GM12801 (cell line): ENCODE data around the gene PLEKHD1.

ENCODE experiments used
- TF ChIP-seq, protein P1 (sequence below): IDR thresholded peaks from one replicate; pipeline ENCODE4 v1.5.1; 2011; ENCODE audit warnings: control low read depth; ENCODE audit not compliant: insufficient read length; ENCODE audit errors: extremely low read depth

The PLEKHD1 gene

DNA sequence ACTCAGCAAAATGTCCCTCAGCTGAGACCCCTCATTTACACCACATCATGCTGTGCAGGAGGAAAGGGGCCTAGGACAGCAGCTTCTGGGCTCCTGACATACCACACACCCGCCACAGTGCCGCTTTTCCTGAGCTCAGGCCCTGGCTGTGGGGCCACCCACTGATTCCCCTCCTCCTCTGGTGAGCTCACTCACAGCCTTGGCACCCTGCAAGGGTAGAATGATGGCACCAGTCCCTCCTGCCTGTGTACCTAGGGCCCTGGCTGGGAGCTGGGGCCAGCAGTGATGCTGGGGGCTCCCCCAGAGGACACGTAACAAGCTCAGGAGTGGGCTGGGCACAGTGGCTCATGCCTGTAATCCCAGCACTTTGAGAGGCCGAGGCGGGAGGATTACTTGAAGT is 44.4 kb downstream of the PLEKHD1 start:
- TF ChIP-seq, protein P1, sequence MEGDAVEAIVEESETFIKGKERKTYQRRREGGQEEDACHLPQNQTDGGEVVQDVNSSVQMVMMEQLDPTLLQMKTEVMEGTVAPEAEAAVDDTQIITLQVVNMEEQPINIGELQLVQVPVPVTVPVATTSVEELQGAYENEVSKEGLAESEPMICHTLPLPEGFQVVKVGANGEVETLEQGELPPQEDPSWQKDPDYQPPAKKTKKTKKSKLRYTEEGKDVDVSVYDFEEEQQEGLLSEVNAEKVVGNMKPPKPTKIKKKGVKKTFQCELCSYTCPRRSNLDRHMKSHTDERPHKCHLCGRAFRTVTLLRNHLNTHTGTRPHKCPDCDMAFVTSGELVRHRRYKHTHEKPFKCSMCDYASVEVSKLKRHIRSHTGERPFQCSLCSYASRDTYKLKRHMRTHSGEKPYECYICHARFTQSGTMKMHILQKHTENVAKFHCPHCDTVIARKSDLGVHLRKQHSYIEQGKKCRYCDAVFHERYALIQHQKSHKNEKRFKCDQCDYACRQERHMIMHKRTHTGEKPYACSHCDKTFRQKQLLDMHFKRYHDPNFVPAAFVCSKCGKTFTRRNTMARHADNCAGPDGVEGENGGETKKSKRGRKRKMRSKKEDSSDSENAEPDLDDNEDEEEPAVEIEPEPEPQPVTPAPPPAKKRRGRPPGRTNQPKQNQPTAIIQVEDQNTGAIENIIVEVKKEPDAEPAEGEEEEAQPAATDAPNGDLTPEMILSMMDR = no peak

DNA sequence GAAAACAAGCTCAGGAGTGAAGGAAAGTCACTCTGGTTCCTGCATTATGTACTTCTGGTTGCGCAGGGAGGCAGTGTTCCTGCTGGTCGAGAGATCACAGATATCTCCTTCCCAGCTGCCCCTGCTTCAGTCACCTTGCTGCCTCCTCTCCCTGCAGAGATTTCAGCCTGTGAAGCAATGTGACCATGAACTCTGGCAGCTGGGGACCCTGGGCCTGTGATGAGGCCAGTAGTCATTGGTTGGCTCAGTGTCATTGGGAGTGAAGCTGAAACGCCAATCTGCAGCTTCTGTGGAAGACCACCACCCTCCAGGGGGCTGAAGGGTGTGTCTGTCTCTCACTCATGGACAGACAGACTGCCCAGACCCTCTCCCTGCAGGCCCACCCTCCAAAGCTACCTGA is 45.0 kb downstream of the PLEKHD1 start:
- TF ChIP-seq, protein P1 = no peak

DNA sequence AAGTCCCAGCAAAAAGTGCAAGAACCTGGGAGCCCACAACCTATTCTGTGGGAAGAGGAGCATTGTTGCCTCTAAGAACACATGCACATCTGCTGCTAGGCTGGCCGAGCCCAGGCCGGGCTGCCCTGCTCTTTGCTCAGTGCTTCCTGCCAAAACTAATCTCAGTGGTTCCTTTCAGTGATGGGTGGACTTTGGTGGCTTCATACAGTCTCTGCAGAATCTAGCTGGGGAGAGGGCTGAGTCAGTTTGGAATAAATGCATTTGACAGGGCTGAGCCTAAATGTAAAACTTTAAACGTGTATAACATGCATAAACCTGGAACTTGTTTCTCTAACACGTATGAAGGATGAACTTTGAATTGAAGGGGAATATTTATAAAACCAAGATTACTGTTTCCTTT is 45.6 kb downstream of the PLEKHD1 start:
- TF ChIP-seq, protein P1 = no peak

DNA sequence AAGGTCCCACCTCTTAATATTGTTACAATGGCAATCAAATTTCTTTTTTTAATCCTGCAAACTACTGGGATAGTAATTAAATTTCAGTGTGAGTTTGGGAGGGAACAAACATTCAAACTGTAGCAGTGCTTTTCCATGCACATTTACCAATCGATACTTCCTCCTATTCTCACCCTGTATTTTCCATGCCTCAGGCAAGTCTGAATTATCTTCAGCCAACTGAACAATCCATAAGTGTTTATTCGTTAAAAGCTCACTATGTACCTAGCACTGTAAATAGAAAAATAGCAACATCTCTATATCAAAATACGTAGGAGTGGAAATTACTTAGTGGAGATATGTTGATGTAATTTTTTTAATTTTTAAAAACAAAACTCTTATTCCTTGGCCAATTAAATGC is 46.6 kb downstream of the PLEKHD1 start:
- TF ChIP-seq, protein P1 = no peak

DNA sequence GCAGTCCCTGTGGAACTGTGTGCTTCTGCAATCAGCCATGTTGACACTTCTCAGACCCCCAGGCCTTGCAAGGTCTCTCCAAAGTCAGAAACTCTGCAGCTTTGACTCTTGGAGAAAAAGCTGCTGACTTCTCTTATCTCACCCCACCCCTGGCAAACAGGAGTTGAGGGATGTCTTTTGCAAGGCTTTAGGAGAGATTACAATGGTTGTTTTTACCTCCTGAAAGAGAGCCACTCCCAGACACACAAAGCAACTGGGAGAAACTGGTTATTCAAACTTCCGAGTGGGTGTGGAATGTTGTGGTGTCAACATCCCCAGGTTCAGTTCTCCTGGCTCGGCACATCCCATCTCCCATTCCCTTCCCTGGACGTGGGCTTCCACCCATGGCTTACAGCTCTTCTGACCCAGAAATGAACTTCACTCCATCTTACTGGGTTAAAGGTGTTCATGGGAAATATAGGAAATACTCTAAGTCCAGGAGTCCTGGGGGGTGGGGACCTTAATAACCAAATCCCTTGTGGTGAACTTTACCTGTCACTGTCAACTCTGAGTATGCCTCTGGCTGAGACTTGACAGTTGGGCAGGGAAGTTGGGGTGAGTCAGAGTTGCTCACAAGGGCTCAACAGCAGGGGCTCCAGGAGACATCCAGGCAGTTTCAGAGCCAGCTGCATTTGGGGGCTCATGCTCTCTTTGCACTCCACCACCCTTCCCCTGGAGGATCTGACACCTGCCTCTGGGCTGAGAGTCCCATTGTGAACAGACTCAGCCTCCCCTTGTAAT is 48.2 kb downstream of the PLEKHD1 start:
- TF ChIP-seq, protein P1 = no peak

DNA sequence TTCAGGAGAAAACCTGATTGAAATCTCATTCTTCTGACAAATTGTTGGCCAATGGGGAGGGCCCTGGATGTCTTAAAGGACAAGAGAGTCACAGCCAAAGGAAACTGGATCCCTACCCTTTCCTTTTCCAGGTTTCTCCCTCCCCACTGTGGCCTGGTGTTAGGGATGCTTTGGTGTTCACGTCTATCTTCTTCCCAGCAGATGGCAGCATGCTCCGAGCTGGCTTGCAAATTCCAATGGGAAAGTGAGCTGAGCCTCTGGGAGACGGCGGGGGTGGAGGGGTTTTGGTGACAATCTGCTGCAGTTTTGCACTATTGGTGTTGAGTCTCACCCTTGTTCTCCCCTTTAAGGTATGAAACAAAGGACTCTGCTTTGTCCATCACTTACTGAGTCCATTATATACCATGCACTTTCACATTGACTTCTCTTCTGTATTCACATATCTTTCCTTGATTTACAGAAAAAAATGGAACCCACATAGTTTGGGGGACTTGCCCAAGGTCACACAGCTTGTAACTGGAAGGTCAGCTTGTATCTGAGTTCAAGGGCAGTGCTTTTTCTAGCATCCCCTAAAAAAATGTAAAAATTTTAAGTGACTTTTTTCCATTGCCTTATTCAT is 50.8 kb downstream of the PLEKHD1 start:
- TF ChIP-seq, protein P1 = no peak

DNA sequence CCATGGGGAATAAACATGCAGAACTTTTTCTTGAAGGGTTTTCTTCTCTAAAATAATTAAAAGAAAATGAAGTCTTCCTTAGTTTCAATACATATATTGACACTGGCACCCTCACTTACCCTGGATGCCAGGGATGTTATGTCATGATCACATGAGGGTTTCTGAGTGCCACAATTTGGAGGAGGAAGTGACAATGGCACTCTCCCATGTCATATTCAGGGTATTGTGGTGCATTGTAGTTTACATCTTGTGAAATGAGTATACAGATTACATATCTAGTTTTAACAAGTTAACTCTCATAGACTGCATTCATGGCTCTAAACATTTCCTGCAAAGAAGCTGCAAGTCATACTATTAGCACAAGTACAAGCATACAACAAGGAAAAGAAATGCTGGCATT is 52.4 kb downstream of the PLEKHD1 start:
- TF ChIP-seq, protein P1 = no peak
